HCT116 (cell line): ENCODE data around the gene LMAN1L. TPM values are rescaled to one million over a fixed set of nuclear protein-coding genes. Genes with fewer than 3 reads are reported as not detected.

Source experiments
- ATAC-seq: fragments of 200-7000 bp; cut with Tn5 transposase; 2 replicates; pipeline ENCODE4 v1.9.1; 2020; ENCODE audit warnings: mild to moderate bottlenecking, moderate library complexity
- BruUV-seq: library from RNA; stranded (reverse); fragments of 400-500 nt; replicated peaks from 2 replicates; lab custom pipeline; 2021; lab: Mats Ljungman, UMichigan
- CTCF ChIA-PET: fragments of 300-600 bp; sonication (Branson Sonifier 250); formaldehyde crosslinking; loops from one replicate; lab custom pipeline; 2021; ENCODE audit warnings: antibody characterized with exemption; lab: Charles Lee
- POLR2A ChIA-PET: fragments of 300-600, 350-600 bp; sonication (Branson Sonifier 250); formaldehyde crosslinking; loops from one replicate; lab custom pipeline; 2021; ENCODE audit warnings: antibody characterized with exemption; lab: Charles Lee
- RAD21 ChIA-PET, 2 experiments: fragments of 300-600 bp; sonication (Branson Sonifier 250); formaldehyde crosslinking; loops; one replicate each; lab custom pipeline; 2023; ENCODE audit warnings: low total read pairs in 2 of 2; ENCODE audit not compliant: uncharacterized antibody in 2 of 2, unreplicated experiment in 2 of 2, low non-redundant PET in 1 of 2; lab: Charles Lee
- DNase-seq: peaks from one replicate; pipeline ENCODE4 v3.0.0-alpha.2; 2010; ENCODE audit warnings: low read depth, low spot score
- H2AFZ ChIP-seq: fragments of 200-600 bp; shearing (Covaris generic), sonication (generic); 2 replicates; pipeline ENCODE4 v1.6.1; 2017; ENCODE audit warnings: low read depth, mixed run types, mixed read lengths, antibody characterized with exemption, low read length; ENCODE audit not compliant: poor library complexity, severe bottlenecking
- H3K27ac ChIP-seq: 2 replicates; pipeline ENCODE4 v1.5.1; 2012; ENCODE audit warnings: low read depth, low read length
- H3K27me3 ChIP-seq: fragments of 200-600 bp; sonication (generic); 2 replicates; pipeline ENCODE4 v1.6.1; 2016; ENCODE audit warnings: mixed run types, low read length, mixed read lengths; ENCODE audit not compliant: insufficient read depth
- H3K36me3 ChIP-seq, 2 experiments: fragments of 200-500 bp in 1 of 2; fragments of 200-600 bp in 1 of 2; sonication (Bioruptor generic) in 1 of 2; sonication (generic) in 1 of 2; 2 replicates each; pipeline versions ENCODE4 v1.5.1 to v1.6.1; 2014 to 2016; ENCODE audit warnings: low read length in 2 of 2, inconsistent platforms in 1 of 2, mixed read lengths in 1 of 2, mixed run types in 1 of 2; ENCODE audit not compliant: insufficient read depth in 2 of 2, control insufficient read depth in 1 of 2
- H3K4me1 ChIP-seq, 2 experiments: fragments of 200-600 bp in 1 of 2; sonication (generic) in 1 of 2; 2 replicates each; pipeline versions ENCODE4 v1.5.1 to v1.6.1; 2012 to 2017; ENCODE audit warnings: low read length in 2 of 2, inconsistent platforms in 1 of 2, mild to moderate bottlenecking in 1 of 2, mixed read lengths in 1 of 2, mixed run types in 1 of 2, moderate library complexity in 1 of 2; ENCODE audit not compliant: insufficient read depth in 2 of 2, control insufficient read depth in 1 of 2
- H3K4me2 ChIP-seq: fragments of 200-600 bp; sonication (generic); 2 replicates; pipeline ENCODE4 v1.6.1; 2017; ENCODE audit warnings: mixed run types, low read length, mixed read lengths
- H3K4me3 ChIP-seq, 2 experiments: fragments of 200-600 bp in 1 of 2; sonication (generic) in 1 of 2; replicated peaks in 1 of 2; 2 replicates each; pipeline ENCODE4 v1.5.1; 2011 to 2016; ENCODE audit warnings: low read length in 2 of 2, control low read depth in 1 of 2, low read depth in 1 of 2, mild to moderate bottlenecking in 1 of 2, mixed read lengths in 1 of 2, mixed run types in 1 of 2
- H3K79me2 ChIP-seq: fragments of 200-600 bp; sonication (generic); 2 replicates; pipeline ENCODE4 v1.6.1; 2017; ENCODE audit warnings: mild to moderate bottlenecking, mixed run types, low read length, moderate library complexity, mixed read lengths; ENCODE audit not compliant: insufficient read depth
- H3K9ac ChIP-seq: fragments of 200-600 bp; sonication (generic); 2 replicates; pipeline ENCODE4 v1.6.1; 2016; ENCODE audit warnings: low read length, mixed read lengths
- H3K9me2 ChIP-seq: fragments of 200-600 bp; sonication (generic), shearing (Covaris generic); 2 replicates; pipeline ENCODE4 v1.6.1; 2017; ENCODE audit warnings: mixed run types, mild to moderate bottlenecking, moderate library complexity; ENCODE audit not compliant: insufficient read depth
- H3K9me3 ChIP-seq, 2 experiments: fragments of 200-500 bp in 1 of 2; fragments of 200-600 bp in 1 of 2; sonication (Bioruptor generic) in 1 of 2; sonication (generic) in 1 of 2; 2 replicates each; pipeline ENCODE4 v1.6.1; 2014 to 2017; ENCODE audit warnings: low read length in 2 of 2, mixed read lengths in 2 of 2, inconsistent platforms in 1 of 2, low read depth in 1 of 2, mild to moderate bottlenecking in 1 of 2, mixed run types in 1 of 2, moderate library complexity in 1 of 2; ENCODE audit not compliant: control insufficient read depth in 1 of 2, insufficient read depth in 1 of 2
- H4K20me1 ChIP-seq: fragments of 200-600 bp; sonication (generic), shearing (Covaris generic); 2 replicates; pipeline ENCODE4 v1.6.1; 2017; ENCODE audit warnings: mixed run types, mild to moderate bottlenecking, moderate library complexity; ENCODE audit not compliant: insufficient read depth
- ATF3 ChIP-seq: IDR thresholded peaks from 2 replicates; pipeline ENCODE4 v1.6.1; 2012
- CBX3 ChIP-seq: IDR thresholded peaks from 2 replicates; pipeline ENCODE4 v1.6.1; 2012; ENCODE audit warnings: low read depth
- ELF1 ChIP-seq: IDR thresholded peaks from 2 replicates; pipeline ENCODE4 v1.6.1; 2012; ENCODE audit warnings: low read depth, borderline replicate concordance
- FOSL1 ChIP-seq: IDR thresholded peaks from 2 replicates; pipeline ENCODE4 v1.6.1; 2012; ENCODE audit warnings: low read depth
- POLR2A ChIP-seq: IDR thresholded peaks from 2 replicates; pipeline ENCODE4 v1.7.0; 2011; ENCODE audit warnings: borderline replicate concordance; ENCODE audit not compliant: insufficient read depth, insufficient read length; ENCODE audit errors: extremely low read depth
- RAD21 ChIP-seq: IDR thresholded peaks from 2 replicates; pipeline ENCODE4 v1.6.1; 2012; ENCODE audit warnings: low read depth, mild to moderate bottlenecking
- SIN3A ChIP-seq: IDR thresholded peaks from 2 replicates; pipeline ENCODE4 v1.6.1; 2012; ENCODE audit warnings: low read depth
- TCF7L2 ChIP-seq: IDR thresholded peaks from 2 replicates; pipeline ENCODE4 v1.7.0; 2011; ENCODE audit warnings: borderline replicate concordance, inconsistent platforms; ENCODE audit not compliant: insufficient read depth, insufficient read length; ENCODE audit errors: extremely low read depth
- intact Hi-C: fragments of 100-400 bp; cut with micrococcal nuclease; formaldehyde crosslinking; loops from 2 replicates; pipeline ENCODE4 v1.10.0; 2022
- total RNA-seq: library from RNA; stranded (reverse); gene quantifications from one replicate; pipeline ENCODE4 v1.2.1, GENCODE V29; 2021; ENCODE audit not compliant: unreplicated experiment

Gene LMAN1L
- total RNA-seq, 1 experiment from 2014 or later = 0.17 TPM

GRCh38 chr15:74780523-74781430, 31.9 kb upstream of the LMAN1L start:
- no peaks in the 10 kb centered on the region for H3K9me2 ChIP-seq
- no peaks in the 10 kb centered on the region for H3K27me3 ChIP-seq
- ChIA-PET POLR2A (no interaction called here), CTCF (interaction anchor here (0.8 to 3.0 kb wide), 6 partner anchors 9 to 169 kb away, joined by 3 to 10 read pairs (median 6); no protein-coding TSS in a partner anchor), RAD21 (no interaction called here)
- no peak for ATAC-seq
- H3K4me3 ChIP-seq = peak overlapping the region; percentile 37 to 93; a peak in 3 of 4 replicates
- H3K9ac ChIP-seq = no peak overlapping the region
- TF ChIP-seq ATF3 = no peak
- no peak for TF ChIP-seq CBX3
- TF ChIP-seq POLR2A = no peak
- TF ChIP-seq RAD21 = no peak
- no peak for TF ChIP-seq TCF7L2
- no peak for TF ChIP-seq ELF1
- no peak for TF ChIP-seq FOSL1
- TF ChIP-seq SIN3A = no peak
- no peak for DNase-seq
- peak overlapping the region; percentile 84 for H2AFZ ChIP-seq
- intact Hi-C loops = loop anchor here (10.0 kb wide), 1 partner anchor 424 kb away; the partner anchor contains the start of gene C15orf39
- no peaks in the 10 kb centered on the region for H4K20me1 ChIP-seq
- no peaks in the 10 kb centered on the region for H3K9me3 ChIP-seq
- BruUV-seq = no TSS peak
- H3K27ac ChIP-seq = no peak overlapping the region; the same call in 1 of the 2 replicates
- H3K4me2 ChIP-seq = peak overlapping the region; percentile 97
- peaks cover 34% of the 10 kb centered on the region for H3K79me2 ChIP-seq
- H3K36me3 ChIP-seq = peaks cover 0 to 5% of the 10 kb centered on the region in 2 experiments; a peak in 2 of 4 replicates
- peaks cover 14 to 20% of the 10 kb centered on the region in 2 experiments for H3K4me1 ChIP-seq
